NCI-H2227 (cell line): ENCODE data around the gene CYP4B1.
"Not testable (repeated sequence)": the region's sequence is repeated elsewhere in the genome, so short reads cannot be mapped to it uniquely, and the experiment has no call there.

Experiments
- DNase-seq: peaks from one replicate; lab custom pipeline; 2025; ENCODE audit not compliant: unreplicated experiment; lab: John Stamatoyannopoulos, UW

The CYP4B1 gene

GRCh38 chr1:46813858-46814396 lies 15.1 kb downstream of the CYP4B1 start:
- no peak for DNase-seq

- DNase-seq = no peak
These were observed 16.3 kb downstream of the CYP4B1 start for GRCh38 chr1:46815133-46815532.

- no peak for DNase-seq
These were observed 18.1 kb downstream of the CYP4B1 start for GRCh38 chr1:46816930-46817329.

GRCh38 chr1:46817814-46818213 lies 19.0 kb downstream of the CYP4B1 start:
- no peak for DNase-seq

GRCh38 chr1:46818591-46818990 lies 19.7 kb downstream of the CYP4B1 start:
- no peak for DNase-seq

- DNase-seq = no peak
These were observed 20.5 kb downstream of the CYP4B1 start for GRCh38 chr1:46819335-46819734.

GRCh38 chr1:46820076-46820475 lies 21.2 kb downstream of the CYP4B1 start:
- DNase-seq = no peak

- no peak for DNase-seq
These were observed 21.8 kb downstream of the CYP4B1 start for GRCh38 chr1:46820560-46821060.

GRCh38 chr1:46822248-46822826 lies 23.5 kb downstream of the CYP4B1 start:
- DNase-seq = peak; percentile 75

GRCh38 chr1:46823151-46823550 lies 24.3 kb downstream of the CYP4B1 start:
- no peak for DNase-seq

GRCh38 chr1:46826892-46827291 lies 28.0 kb downstream of the CYP4B1 start:
- DNase-seq = not testable (repeated sequence)

GRCh38 chr1:46830665-46831322 lies 31.9 kb downstream of the CYP4B1 start:
- no peak for DNase-seq

GRCh38 chr1:46835469-46835868 lies 36.6 kb downstream of the CYP4B1 start:
- DNase-seq = not testable (repeated sequence)

- not testable (repeated sequence) for DNase-seq
These were observed 47.5 kb downstream of the CYP4B1 start for GRCh38 chr1:46846386-46846785.

- not testable (repeated sequence) for DNase-seq
These were observed 58.8 kb downstream of the CYP4B1 start for GRCh38 chr1:46857660-46858065.

- no peak for DNase-seq
These were observed 63.5 kb downstream of the CYP4B1 start for GRCh38 chr1:46862348-46862747.
